ENCODE measurements around the gene PARL.
"Not testable (repeated sequence)": the region's sequence is repeated elsewhere in the genome, so short reads cannot be mapped to it uniquely, and the experiment has no call there.

GRCh38 chr3:183784503-183784902 is 100.2 kb downstream of the PARL start:
- not testable (repeated sequence) for TF ChIP-seq CTCF (conservative IDR thresholded peaks at IDR 0.05 in 1 of 2, IDR thresholded peaks at IDR 0.05 in 1 of 2; ENCODE audit: low read depth in 1 of 2, low read length in 2 of 2); EZH2 (IDR thresholded peaks at IDR 0.05; ENCODE audit: low read length, missing control alignments)
